ENCODE measurements around the gene SLC10A7. TPM values are rescaled to one million over a fixed set of nuclear protein-coding genes. Genes with fewer than 3 reads are reported as not detected.

SLC10A7 gene
- total and polyA plus RNA-seq, 2 donors (not counting 1 experiment from before 2014, with no cell fraction given), result 7.4 to 12.6 TPM

GRCh38 chr4:146435962-146436361, 85.8 kb downstream of the SLC10A7 start:
- Histone ChIP-seq H3K27ac (ENCODE audit: insufficient read depth, low read length) (no peak overlapping the region), H2AFZ (ENCODE audit: low read length) (no peak overlapping the region)

GRCh38 chr4:146432065-146432464, 89.7 kb downstream of the SLC10A7 start:
- Histone ChIP-seq H3K9me3 (ENCODE audit: control insufficient read depth, insufficient read depth, low read depth, low read length) (no peaks in the 10 kb centered on the region), H3K4me2 (ENCODE audit: extremely low read depth, insufficient read depth, low read length) (no peak overlapping the region), H3K4me3 (replicated peaks in 1 of 4; ENCODE audit: control extremely low read depth in 1 of 4, insufficient read depth in 1 of 4, low read depth in 3 of 4, low read length in 4 of 4) (no peak overlapping the region), H3K4me1 (ENCODE audit: control insufficient read depth, extremely low read depth, insufficient read depth, low read length) (peaks cover 2% of the 10 kb centered on the region), H3K79me2 (ENCODE audit: control insufficient read depth, insufficient read depth, low read length) (no peaks in the 10 kb centered on the region), H3K27me3 (ENCODE audit: control insufficient read depth, insufficient read depth, low read length) (no peaks in the 10 kb centered on the region), H4K20me1 (ENCODE audit: control insufficient read depth, extremely low read depth, insufficient read depth, low read length) (no peaks in the 10 kb centered on the region), H3K27ac (ENCODE audit: insufficient read depth, low read length) (no peak overlapping the region), H3K36me3 (ENCODE audit: control insufficient read depth, insufficient read depth, low read length) (no peaks in the 10 kb centered on the region), H3K9ac (ENCODE audit: insufficient read depth, low read length) (no peak overlapping the region), H2AFZ (ENCODE audit: low read length) (no peak overlapping the region)
- TF ChIP-seq EZH2 (IDR thresholded peaks at IDR 0.05; ENCODE audit: low read length, missing control alignments) (no peak), CTCF (conservative IDR thresholded peaks at IDR 0.05 in 1 of 2, IDR thresholded peaks at IDR 0.05 in 1 of 2; ENCODE audit: low read depth in 1 of 2, low read length in 2 of 2) (no peak)
- DNase-seq (ENCODE audit: low read depth in 2 of 2), result no peak

More at GRCh38 chr4:146435962-146436361, 85.8 kb downstream of the SLC10A7 start:
- Histone ChIP-seq H3K79me2 (ENCODE audit: control insufficient read depth, insufficient read depth, low read length) (no peaks in the 10 kb centered on the region), H4K20me1 (ENCODE audit: control insufficient read depth, extremely low read depth, insufficient read depth, low read length) (no peaks in the 10 kb centered on the region), H3K9ac (ENCODE audit: insufficient read depth, low read length) (no peak overlapping the region), H3K27me3 (ENCODE audit: control insufficient read depth, insufficient read depth, low read length) (no peaks in the 10 kb centered on the region), H3K4me2 (ENCODE audit: extremely low read depth, insufficient read depth, low read length) (peak overlapping the region; percentile 48), H3K9me3 (ENCODE audit: control insufficient read depth, insufficient read depth, low read depth, low read length) (no peaks in the 10 kb centered on the region), H3K36me3 (ENCODE audit: control insufficient read depth, insufficient read depth, low read length) (no peaks in the 10 kb centered on the region), H3K4me3 (replicated peaks in 1 of 4; ENCODE audit: control extremely low read depth in 1 of 4, insufficient read depth in 1 of 4, low read depth in 3 of 4, low read length in 4 of 4) (no peak overlapping the region), H3K4me1 (ENCODE audit: control insufficient read depth, extremely low read depth, insufficient read depth, low read length) (peaks cover 2% of the 10 kb centered on the region)
- no peak for DNase-seq (ENCODE audit: low read depth in 2 of 2)
- TF ChIP-seq CTCF (conservative IDR thresholded peaks at IDR 0.05 in 1 of 2, IDR thresholded peaks at IDR 0.05 in 1 of 2; ENCODE audit: low read depth in 1 of 2, low read length in 2 of 2) (no peak), EZH2 (IDR thresholded peaks at IDR 0.05; ENCODE audit: low read length, missing control alignments) (no peak)

GRCh38 chr4:146428298-146428697, 93.4 kb downstream of the SLC10A7 start:
- no peak overlapping the region for H3K27ac ChIP-seq (ENCODE audit: insufficient read depth, low read length)
- no peak for TF ChIP-seq EZH2 (IDR thresholded peaks at IDR 0.05; ENCODE audit: low read length, missing control alignments)
- no peak for TF ChIP-seq CTCF (conservative IDR thresholded peaks at IDR 0.05 in 1 of 2, IDR thresholded peaks at IDR 0.05 in 1 of 2; ENCODE audit: low read depth in 1 of 2, low read length in 2 of 2)
- H3K9me3 ChIP-seq (ENCODE audit: control insufficient read depth, insufficient read depth, low read depth, low read length), result no peaks in the 10 kb centered on the region
- H3K4me1 ChIP-seq (ENCODE audit: control insufficient read depth, extremely low read depth, insufficient read depth, low read length), result no peaks in the 10 kb centered on the region
- DNase-seq (ENCODE audit: low read depth in 2 of 2), result no peak
- H3K79me2 ChIP-seq (ENCODE audit: control insufficient read depth, insufficient read depth, low read length), result no peaks in the 10 kb centered on the region
- no peaks in the 10 kb centered on the region for H3K27me3 ChIP-seq (ENCODE audit: control insufficient read depth, insufficient read depth, low read length)
- no peaks in the 10 kb centered on the region for H3K36me3 ChIP-seq (ENCODE audit: control insufficient read depth, insufficient read depth, low read length)
- no peak overlapping the region for H2AFZ ChIP-seq (ENCODE audit: low read length)
- no peak overlapping the region for H3K4me3 ChIP-seq (replicated peaks in 1 of 4; ENCODE audit: control extremely low read depth in 1 of 4, insufficient read depth in 1 of 4, low read depth in 3 of 4, low read length in 4 of 4)
- no peak overlapping the region for H3K9ac ChIP-seq (ENCODE audit: insufficient read depth, low read length)
- no peak overlapping the region for H3K4me2 ChIP-seq (ENCODE audit: extremely low read depth, insufficient read depth, low read length)
- no peaks in the 10 kb centered on the region for H4K20me1 ChIP-seq (ENCODE audit: control insufficient read depth, extremely low read depth, insufficient read depth, low read length)
